GOT3 (cell line): ENCODE results near the gene FLT4.

ENCODE experiments used
- DNase-seq: peaks from one replicate; lab custom pipeline; 2025; ENCODE audit warnings: mixed read lengths; lab: John Stamatoyannopoulos, UW

Gene FLT4

DNA sequence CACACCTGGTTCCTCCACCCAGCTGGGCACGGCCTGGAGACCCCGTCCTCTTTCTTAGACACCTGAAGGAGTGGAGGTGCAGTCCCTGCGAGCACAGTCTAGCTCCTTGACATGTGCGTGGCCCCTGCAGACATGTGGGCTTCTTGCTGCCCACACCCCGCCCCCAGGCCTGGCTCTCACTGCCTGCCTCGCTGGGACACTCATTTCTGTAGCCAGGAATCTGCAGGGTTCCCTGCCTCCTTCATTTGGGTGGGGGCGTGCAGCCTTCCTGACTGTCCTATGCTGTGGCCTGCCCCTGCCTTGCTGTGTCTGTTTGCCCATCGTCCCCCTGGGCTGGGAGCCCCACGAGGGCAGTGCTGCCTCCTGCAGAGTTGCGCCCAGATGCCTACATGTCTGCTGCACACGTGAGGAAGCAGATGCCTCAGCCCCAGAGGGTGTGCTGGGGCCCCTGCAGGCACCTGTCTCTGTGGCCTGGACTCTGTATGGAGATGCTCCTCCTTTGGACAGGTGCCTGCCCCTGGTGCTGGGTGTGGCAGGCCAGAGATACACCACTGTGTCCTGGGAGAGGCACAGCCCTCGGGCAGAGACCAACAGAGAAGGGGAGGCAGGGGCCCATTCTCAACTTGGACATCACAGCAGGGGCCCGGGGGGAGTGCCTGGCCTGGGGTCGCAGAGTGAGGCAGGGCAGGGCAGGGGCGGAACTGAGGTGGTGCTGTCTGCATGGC lies 22.6 kb downstream of the FLT4 start:
- DNase-seq, result no peak

DNA sequence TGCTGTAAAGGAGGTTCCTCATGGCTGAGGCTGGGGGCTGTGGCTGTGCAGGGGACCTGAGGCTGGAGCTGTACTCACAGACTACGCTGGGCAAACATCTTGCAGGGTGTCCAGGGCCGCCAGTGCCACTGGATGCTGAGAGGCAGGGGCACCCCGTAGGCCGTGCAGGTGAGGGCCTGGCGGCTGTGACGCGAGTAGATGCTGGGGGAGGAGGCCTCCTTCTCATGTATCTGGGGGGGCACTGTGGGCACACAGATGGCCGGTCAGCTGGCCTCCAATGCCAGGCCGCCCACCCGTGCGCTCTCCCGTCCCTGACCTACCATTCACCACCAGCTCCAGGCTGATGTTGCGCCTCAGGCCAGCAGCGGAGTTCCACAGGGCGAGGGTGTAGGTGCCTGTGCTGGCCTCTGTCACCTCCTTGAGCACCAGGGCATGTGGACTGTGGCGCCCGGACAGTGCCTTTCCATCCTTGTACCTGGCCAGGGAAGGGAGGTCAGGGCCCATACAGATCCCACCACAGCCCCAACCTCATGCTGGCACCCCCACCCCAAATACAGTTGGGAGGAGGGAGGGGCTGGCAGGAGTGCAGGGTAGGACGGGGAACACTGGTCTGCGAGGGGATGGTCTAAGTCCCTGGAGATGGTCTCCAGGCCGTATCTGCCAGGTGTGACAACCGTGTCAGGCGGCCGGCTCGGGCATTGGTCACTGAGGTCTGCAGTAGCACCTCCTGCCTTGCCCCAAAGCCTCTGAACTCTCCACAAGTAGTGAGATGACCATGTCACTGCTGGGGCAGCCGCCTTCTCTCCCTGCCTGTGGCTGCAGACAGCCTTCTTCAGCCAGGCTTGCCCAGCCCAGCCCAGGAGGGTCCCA lies 23.4 kb downstream of the FLT4 start:
- no peak for DNase-seq

DNA sequence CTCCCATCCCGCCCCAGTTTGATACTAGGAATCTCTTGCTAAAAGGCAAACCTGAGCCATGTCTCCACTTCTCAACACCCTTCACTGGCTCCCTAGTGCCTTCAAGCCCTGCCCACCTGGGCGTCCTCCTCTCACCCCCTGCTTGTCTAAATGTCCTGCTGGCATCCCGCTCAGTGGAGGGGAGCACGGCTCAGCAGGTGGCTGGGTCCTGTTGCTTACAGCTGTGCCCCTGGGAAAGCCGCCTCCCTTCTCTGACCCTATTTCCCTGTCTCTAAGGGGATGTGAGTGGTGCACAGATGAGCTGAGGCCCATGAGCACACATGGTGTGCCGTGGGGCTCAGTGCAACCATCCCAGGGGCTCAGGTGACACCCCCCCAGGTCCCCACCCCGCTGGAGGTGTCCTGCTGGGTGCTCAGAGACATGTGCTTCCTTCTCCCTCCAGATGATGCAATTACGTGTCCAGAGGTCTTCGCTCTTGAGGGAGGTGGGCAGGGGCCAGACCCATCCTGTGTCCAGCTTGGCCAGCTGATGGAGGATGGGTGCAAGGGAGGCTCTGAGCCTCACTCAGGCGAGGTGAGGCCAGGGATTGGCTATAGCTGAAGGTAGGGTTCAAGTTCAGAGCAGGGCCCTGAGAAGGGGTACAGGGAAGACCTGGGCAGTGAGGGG lies 24.1 kb downstream of the FLT4 start:
- no peak for DNase-seq

DNA sequence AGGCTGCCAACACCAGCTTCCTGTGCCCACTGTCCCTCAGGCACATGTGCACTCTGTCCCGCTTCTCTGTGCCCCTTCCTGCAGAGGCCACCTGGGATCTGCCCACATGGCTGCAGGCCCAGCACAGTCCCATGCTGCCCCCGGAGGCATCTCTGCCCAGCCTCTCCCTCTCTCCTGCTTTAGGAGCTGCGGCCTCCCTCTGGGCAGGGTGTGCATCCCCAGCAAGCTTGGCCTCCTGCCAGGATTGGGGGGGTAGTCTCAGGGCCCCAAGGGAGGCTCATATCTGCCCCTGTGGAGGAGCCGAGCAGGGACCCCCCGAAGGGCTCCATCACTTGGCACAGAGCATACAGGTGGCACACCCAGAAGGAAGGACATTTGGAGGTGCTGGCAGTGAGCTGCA lies 24.8 kb downstream of the FLT4 start:
- no peak for DNase-seq

DNA sequence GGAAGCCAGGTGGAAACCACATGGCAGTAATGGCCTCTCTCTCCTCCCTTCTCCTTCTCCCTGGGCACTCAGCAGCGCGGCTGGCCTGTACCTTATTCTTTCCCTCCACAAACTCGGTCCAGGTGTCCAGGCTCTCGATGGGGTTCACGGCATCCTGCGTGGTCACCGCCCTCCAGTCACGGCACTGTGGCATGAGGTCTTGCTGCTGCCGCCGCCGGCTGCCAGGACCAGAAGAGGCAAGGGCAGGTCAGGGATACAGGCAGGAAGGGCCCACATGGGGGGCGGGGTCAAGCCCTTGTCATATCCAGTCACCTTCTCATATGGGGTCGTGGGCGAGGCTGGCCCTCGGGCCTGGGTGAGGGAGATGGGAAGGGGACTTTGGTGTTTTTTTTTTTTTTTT lies 25.6 kb downstream of the FLT4 start:
- DNase-seq, result no peak

DNA sequence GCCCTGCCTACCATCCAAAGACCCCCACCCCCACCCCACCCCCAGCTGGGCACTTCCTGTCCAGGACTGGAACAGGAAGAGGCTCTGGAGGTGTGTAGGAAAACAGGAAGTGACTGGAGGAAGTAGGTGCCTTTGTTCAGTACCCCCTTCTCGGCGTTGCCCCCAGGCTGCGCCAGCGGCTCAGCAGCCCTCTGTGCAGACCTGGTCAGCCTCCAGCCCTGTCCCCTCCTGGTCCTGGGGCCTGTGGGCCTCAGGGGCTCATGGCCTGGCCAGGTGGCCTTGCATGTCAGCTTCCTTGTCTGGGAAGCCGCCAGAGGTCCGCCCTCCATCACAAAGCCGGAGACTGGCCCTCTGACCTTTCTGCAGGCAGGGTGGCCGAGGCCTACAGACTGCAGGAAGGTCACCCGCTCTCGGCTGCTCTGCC lies 26.0 kb downstream of the FLT4 start:
- DNase-seq, result no peak

DNA sequence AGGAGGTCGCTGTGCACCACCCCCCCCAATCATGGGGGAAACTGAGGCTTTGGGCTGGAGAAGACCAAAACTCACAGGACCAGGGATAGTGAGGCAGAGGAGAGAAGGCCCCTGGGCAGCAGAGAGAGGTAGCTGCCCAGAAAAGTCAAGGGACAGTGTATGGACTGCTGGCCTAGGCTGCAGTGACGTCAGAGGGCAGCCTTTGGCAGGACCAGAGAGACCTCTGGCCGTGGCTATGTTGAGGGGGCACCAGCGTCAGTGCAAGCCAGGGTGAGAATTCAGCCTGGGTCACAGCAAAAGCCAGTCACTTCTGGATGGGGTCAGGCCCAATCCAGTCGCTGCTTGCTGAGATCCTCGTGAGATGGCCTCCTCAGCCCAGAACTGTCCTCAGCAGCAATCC lies 26.5 kb downstream of the FLT4 start:
- no peak for DNase-seq

DNA sequence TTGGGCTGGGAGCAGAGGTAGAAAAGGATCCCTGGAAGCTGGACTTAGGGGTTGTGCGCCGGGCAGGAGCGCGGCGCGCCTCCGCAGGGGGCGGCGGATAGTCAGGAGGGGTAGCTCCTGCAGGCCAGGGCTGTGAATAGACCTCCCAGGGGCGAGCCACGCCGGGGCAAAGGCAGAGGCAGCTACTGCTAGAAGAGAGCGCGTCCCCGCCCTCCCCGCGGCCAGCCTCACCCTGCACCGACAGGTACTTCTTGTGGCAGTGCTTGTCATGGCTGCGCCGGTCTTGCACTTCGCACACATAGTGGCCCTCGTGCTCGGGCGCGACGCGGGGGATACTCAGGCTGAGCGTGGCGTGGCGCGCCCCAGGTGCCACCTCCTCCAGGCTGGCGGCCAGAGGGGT lies 28.1 kb downstream of the FLT4 start:
- no peak for DNase-seq

DNA sequence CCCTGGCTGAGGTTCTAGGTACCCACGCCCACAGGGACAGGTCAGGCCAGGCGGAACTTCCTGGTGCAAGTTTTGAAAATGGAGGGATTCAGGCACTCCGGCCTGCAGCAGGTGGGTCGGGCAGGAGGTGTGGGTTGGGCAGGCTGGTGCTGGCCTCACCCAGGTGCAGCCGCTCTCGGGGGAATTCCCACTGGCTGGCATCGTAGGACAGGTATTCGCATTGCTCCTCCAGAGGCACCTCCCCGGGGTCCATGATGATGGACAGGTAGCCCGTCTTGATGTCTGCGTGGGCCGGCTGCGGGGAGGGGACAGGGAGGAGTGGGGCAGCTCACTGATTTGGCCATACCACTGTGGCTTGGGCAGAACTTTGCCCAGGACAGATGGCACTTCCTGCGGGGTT lies 29.4 kb downstream of the FLT4 start:
- no peak for DNase-seq

DNA sequence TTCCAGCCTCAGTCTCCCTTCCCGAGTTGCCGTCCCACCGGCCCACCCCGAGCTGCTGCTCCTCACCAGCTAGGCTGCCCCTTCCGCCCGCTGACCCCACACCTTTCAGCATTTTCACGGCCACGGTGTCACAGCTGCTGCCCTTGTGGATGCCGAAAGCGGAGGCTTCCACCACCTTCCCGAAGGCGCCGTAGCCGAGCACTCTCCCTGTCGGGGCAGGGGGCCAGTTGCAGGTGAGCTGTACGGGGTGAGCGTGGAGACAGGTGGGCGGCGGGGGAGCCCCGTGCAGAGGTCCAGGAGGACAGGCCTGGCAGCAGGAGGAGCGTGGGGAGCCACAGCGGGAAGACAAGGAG lies 29.9 kb downstream of the FLT4 start:
- DNase-seq, result no peak

DNA sequence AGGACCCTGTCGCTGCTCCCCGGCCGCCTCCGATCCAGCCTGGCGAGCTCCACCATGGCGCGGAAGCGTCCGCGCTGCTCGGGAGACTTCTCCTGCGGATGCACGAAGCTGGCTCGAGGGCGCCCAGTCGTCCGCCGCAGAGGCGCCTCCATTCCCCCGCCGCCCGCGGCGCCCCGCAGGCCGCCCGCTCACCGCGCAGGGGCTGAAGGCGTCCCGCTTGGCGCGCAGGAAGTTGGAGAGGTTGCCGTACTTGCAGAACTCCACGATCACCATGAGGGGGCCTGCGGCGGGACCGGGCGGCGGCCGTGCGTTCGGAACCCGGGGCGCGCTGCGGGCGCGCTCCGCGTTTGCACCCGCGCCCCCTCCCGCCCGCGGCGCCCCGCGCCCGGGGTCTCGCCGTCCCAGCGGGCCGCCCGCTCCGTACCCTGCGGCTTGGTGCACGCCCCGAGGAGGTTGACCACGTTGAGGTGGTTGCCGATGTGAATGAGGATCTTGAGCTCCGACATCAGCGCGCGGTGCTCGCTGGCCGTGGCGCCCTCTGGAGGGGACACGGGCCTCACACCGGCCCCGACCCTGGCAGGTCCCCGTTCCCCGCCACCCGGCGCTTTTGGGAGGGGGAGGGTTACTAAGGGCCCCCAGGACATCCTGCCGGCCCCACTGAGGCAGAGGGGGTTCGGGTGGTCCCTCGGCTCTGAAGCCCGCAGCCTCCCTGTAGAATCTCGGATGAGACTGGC lies 30.4 kb downstream of the FLT4 start:
- no peak for DNase-seq

DNA sequence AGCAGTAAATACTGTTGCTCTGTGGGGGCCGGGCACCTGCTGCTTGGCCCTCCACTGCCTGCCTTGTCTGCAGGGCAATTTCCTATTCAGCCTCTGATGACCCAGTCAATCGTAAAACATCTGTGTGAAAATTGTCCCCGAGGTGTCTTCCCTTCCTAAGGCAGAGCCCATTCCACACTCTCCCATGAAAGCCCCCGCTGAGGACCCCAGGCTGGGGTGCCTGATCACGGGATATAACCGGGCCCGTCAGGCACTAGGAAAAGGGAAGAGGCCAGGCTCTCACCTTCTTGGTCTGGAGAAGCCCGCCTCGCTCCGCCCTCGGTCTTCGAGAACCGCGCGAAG lies 30.9 kb downstream of the FLT4 start:
- no peak for DNase-seq

DNA sequence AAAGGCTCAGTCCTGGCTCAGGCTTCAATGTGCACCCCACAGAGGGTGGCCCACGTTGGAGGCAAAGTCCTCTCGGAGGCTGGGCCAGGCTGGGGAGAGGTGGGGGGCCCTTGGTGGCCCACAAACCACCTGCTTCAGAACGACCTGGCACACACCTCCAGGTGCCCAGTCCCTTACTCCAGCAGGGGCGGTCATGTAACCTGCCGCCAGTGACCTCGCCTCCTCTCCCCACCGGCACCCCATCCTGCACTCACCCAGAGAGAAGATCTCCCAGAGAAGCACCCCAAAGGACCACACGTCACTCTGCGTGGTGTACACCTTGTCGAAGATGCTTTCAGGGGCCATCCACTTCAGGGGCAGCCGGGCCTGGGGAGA lies 35.6 kb downstream of the FLT4 start:
- DNase-seq, result no peak

DNA sequence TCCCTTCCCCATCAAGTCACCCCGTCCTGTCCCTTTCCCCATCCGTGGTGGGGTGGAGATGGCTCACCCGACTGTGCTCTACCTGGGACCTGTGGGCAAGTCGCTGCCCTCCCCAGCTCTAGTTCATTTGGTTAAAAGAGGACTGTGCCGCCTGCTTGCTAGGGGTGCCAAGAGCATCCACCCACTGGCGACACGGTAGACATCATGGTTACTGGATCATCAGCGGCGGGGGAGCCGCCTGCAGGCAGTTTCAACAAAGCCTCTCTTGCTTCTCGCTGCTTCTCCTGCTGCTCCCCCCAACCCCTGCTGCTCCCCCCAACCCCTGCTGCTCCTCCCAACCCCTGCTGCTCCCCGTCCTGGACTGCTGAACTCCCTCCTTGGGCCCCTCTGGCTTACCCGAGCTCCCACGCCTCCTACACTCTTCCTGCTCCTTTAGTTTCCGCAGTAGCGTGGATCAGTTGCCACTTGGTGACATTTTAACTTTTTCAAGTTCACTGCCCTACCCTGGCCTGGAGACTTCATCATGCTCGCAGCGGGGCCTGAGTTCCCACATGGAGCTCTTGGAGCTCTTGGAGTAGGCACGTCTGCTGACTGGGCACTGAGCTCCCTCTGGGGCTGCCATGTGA lies 36.1 kb downstream of the FLT4 start:
- no peak for DNase-seq

DNA sequence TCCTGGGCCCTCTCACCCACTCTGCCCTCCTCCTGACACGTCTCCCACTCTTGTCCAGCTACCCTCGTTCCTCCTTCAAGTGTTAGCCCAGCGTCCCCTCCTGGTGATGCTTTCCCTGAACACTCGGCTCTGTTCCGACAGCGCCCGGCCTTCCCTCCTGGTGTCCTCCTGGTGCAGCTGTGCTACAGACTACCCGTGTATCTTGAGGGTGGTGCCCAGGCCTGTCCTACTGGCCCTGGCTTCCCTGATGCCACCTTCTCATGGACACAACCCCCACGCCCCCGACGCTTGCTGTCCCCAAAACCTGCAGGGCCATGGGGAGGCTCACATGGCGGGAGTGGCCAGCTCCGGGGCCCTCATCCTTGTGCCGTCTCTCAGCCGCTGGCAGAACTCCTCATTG lies 36.7 kb downstream of the FLT4 start:
- no peak for DNase-seq

DNA sequence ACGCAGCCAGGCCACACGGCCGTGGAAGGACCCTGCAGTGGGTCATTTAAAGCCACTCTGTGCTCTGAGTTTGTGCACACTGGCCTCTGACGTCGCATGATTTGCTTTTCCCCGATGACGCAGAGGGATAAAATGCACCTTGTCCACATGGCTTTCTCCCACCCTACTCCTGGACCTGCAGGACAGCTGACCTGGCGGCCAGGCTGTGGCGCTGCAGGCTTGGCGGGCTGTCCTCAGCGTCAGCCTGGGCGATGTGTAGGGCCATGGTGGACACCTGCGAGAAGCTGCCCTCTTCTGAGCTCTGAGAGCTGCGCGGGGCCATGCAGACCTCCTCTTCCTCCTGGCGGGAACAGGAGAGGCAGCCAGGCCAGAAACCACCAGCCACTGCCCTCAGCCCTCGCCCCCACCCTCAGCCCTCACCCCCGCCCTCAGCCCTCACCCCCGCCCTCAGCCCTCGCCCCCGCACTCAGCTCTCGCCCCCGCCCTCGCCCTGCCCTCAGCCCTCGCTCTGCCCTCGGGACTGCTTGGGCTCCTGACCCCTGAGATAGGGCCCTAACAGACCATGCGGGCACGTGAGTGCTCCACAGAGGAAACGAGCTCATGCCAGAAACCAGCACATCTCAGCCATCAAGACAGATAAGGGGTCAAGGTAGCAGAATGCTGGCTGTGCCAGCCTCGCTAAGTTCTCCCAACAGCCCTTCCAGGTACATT lies 38.1 kb downstream of the FLT4 start:
- DNase-seq, result no peak

DNA sequence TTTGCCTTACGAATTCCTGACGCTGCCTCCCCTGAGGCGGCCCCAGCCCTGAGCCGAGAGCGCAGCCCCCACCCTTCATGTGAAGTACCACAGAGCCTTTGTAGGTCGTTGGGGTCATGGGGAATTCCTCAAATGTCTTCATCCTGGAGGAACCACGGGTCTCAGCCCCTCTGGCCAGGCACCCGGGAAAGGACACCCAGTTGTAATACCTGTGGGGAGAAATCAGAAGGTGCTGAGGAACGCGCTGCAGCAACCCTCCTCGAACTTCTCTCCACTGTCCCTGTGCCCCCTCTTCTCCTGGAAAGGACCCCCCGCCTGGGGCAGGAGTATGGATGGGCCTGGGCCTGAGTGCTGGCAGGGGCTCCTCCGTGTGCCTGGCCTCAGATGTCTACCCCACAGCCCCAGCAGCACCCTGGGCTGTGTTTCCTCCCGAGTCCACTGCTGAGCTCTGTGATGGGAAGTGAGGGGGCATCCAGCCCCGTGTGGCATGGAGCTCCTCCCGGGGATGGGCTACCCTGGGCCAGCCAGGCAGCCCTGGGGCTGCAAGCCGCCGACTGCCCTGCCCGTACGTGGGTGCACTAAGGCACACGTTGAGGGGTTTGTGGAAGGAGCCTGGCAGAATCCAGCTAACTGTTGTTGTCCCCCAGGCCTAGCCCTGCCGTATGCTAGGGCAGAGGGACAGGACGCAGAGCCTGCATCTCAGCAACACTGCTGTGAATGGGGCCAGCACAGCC lies 39.4 kb downstream of the FLT4 start:
- no peak for DNase-seq

DNA sequence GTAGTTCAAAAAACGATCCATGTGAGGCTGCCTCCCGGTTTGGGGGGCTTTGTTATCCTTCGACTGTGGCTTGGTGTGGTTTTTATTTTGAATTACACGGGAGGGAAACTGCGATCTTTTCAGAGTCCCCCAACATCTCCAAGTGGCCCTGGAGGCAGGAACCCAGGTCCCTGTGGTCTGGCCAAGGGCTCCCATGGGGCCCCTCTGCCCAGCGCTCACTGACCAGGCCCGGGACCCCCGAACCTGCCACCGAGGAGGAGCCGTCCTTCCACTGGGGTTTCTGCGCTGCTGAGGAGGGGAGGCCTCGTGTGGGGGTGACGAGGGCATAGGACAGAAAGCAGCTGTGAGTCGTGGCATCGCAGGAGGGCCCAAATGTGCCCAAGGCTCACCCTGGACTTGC lies 40.0 kb downstream of the FLT4 start:
- DNase-seq, result no peak

DNA sequence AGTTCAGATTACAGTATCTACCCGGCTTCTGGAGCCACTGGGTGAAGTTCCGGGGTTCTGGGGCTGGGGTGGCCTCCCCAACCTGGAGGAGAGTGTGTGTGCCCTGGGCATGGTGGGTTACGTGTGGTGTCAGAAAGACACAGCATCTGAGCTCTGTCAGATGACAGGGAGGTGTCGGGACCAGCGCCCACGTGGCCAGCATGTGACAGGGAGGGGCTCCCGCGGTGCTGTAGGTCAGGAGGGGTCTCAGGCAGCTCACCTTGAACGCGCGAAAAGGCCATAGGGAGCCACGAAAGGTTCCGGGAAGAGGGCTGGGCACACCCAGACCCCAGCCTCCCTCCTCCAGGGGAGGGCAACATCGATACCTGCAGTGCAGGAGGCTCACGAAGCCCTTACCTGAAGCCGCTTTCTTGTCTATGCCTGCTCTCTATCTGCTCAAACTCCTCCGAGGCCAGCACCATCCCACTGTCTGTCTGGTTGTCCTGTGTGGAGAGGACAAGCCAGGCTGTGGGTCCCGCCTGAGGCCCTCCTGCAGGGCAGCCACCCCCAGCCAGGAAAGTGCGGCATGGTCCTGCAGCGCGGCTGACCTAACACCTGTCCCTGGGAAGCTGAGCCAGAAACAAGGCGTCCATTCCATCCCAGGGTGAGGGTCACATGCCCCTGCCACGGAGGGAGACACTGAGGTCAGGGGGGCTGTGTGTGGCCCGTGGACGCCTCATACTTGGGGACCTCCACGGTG lies 40.7 kb downstream of the FLT4 start:
- DNase-seq, result no peak
